Hindlimb muscle (tissue), 1 donor: ENCODE results near the gene HOXC5. TPM values are rescaled to one million over a fixed set of nuclear protein-coding genes. Genes with fewer than 3 reads are reported as not detected.
A peak's percentile ranks its signal among the peaks of the same experiment; 100 is the strongest.
"Not testable (repeated sequence)": the region's sequence is repeated elsewhere in the genome, so short reads cannot be mapped to it uniquely, and the experiment has no call there.

Experiments used
- DNase-seq: peaks from one replicate; pipeline ENCODE4 v3.0.0-alpha.2; 2013
- polyA plus RNA-seq: library from polyadenylated mRNA; unstranded; fragments of 120-200 nt; gene quantifications from one replicate; pipeline ENCODE4 v1.2.1, GENCODE V29; 2013; ENCODE audit not compliant: insufficient read length

The HOXC5 gene
- polyA plus RNA-seq, 1 donor: 1.8 TPM

- DNase-seq: no peak
Observed at GRCh38 chr12:54033980-54034784, 1.3 kb downstream of the HOXC5 start.

DNA sequence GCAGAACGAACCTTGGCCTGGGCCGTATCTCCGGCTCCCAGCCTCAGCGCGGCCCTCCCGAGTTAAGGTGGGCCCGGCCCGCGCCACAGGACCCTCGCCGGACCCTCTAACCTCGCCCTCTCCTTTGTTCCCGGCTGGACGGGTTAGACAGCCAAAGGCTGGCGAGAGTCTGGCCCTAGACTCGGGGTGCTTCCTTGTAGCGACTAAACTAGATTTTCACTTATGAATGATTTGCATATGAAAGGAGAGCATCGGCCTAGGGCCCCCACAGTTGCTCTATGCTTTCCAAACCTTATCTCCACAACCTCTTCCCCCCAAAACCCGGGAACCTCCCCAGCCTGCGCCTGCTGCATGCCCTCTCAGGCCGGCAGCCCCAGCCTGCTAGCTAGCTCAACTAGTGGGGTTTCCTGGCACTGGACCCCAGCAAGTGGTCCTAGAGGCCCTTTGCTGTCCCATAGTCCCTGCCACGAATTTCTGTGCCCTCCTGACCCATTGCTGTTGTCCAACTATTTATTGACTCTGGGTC, 2.0 kb downstream of the HOXC5 start:
- DNase-seq: no peak

GRCh38 chr12:54035568-54036264, 2.9 kb downstream of the HOXC5 start:
- no peak for DNase-seq

DNA sequence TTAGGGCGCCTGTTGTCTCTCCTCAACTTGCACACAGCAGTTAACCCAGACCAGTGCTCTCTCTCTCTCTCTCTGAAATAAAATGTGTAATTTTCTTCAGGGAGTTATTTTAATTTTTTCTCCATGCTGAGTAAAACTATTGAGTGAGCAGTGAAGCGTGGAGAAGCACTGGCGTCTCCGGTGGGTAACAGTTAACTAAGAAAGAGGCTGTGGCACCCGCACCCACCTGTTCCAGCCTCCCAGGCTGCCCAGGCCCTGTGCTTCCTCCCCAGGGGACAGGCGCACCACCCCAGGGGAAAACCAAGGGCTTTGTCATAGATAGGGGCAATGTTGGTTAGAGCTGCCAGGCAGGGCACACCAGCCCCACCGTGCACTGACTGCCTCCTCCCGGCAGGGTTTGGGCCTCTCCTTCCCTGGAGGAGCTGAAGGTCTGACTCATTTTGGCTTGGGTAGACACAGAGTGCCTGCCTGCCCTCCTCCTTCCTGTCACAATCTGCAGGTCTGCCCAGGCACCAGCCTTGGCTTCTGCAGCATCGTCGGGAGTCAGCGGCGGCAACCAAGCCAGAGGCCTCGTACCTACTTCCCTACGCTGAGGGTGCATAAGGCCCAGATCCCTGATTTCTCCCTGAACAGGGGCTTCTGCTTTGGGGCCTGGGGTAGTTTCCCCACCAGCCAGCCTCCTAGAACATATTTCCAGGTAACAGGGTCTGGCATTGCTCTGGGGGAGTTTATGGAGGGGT, 3.9 kb downstream of the HOXC5 start:
- no peak for DNase-seq

DNA sequence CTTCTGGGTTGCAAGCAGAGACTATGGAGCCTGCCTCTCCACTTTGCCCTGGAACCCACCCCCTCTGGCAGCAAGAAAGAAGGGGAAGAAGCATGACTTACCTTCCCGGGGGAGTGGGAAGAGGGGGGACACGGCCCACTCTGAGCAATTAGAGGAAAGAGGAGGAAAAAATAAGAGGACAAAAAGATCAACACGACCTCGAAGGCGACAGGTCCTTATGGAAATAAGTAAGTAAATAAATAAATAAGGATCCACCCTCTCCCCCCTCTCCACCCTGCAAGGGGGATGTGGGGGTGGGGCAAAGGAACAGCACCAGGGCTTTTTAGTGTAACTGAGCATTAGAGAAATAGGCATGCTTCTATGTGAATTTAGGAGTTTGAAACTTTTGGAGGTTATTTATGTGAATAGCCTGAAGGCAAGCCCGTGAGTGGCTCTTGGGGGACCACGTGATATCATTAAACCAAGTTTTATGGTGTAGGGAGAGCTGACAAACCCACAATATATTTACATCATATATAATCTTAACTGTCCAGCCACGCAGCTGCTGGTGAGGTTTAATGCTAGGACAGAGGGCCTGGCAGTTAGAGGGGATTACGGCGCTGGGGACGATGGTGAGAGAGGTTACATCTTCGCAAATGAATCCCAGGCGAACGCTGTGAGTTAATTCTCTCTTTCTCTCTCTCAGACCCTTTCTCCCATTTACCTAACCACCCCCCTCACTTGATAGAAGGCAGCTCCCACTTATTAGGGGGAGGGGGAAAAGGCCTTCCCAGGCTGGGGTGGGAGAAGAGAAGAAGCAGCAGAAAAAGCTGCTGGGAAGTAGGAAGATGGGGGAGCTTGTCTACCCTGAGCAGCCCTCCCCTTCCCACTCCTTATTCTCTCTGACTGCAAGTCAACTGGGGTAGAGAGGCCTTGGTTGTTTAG, 4.8 kb downstream of the HOXC5 start:
- DNase-seq: no peak

DNA sequence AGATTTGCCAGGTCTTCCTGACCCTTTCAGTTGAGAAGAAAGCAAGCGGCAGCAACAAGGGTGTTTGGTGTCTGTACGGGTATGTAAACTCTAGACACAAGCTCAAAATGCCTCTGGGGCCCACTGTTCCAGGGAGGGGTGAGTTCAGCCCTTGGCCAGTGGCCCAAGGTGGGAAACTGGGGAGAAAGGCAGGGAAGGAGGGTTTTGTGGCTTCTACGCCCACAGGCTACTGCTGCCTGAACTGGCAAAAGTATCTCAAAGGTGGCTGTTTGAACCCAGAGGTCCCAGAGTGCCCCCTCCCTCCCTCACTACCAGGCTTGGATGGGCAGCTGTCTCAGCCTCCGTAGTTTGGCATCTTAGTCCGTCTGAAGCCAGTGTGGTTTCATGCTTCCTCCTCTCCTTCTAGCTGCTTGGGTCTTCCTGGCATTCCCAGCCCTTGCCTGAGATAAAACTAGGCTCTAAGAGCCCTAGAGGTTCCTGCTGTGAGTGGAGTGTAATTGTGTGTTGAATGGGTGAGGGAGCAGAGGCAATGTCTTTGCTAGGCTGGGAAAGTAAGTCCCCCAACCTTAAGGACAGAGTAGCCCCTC, 5.5 kb downstream of the HOXC5 start:
- no peak for DNase-seq

DNA sequence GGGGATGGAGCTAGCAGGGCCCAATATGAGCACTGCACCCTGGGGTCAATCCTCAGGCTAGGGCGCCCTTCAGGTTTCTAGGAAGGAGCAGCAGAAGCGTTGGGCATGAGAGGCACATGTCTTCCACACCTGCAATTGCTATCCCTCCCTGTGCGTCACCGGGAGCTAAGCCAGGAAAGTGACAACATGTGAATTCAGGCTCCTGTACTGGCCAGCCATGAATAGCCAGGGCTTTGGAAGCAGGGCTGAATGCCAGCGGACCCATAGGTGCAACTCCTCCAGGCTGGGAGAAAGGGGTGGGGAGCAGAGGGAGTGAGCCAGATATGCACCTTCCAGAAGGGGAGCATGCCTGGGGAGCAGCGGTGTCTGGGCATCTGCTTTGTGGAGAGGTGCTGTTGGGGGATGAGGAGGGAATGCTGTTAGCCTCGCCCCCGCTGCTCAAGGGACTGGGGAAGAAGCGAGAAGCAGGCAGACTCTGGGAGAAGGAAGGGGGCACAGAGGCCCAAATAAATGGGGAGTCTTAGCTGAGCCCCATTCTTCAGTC, 6.1 kb downstream of the HOXC5 start:
- DNase-seq: peak; percentile 81

DNA sequence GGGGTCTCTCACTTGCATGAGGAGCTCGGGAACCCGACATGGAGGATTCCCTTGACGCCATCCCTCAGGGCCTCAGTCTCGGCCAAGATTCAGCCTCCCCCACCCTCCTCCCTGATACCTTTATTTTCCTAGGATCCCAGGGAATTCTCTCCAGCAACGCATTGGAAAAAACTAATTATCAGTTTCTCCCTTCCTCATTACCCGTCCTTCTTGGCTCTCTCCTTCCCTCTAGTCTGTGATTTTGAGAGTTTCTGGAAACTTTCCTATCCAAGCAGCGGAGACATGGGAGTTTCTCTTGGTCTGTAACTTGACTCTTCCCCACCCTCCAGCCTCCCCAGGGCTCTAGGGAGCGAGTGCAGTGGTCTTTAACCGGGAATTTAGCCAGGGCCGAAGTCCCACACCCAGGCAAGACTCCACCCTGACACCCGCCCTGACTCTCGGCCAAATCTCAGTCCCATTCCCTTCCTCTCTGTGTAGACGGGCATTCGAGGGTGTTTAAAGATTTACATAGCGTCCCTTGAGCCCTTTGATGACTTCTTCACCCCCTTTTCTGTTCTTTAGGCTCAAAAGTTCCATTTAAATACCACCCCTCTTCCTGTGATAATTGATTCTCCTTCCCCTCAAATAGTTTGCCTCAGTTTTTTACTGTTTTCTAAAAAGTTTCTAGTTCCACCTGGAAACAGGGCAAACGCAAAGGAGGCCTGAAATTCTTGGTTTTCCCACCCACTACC, 6.7 kb downstream of the HOXC5 start:
- DNase-seq: peak; percentile 87

- DNase-seq: no peak
Observed at GRCh38 chr12:54040148-54040494, 7.3 kb downstream of the HOXC5 start.

- no peak for DNase-seq
Observed at GRCh38 chr12:54040648-54041047, 7.8 kb downstream of the HOXC5 start.

DNA sequence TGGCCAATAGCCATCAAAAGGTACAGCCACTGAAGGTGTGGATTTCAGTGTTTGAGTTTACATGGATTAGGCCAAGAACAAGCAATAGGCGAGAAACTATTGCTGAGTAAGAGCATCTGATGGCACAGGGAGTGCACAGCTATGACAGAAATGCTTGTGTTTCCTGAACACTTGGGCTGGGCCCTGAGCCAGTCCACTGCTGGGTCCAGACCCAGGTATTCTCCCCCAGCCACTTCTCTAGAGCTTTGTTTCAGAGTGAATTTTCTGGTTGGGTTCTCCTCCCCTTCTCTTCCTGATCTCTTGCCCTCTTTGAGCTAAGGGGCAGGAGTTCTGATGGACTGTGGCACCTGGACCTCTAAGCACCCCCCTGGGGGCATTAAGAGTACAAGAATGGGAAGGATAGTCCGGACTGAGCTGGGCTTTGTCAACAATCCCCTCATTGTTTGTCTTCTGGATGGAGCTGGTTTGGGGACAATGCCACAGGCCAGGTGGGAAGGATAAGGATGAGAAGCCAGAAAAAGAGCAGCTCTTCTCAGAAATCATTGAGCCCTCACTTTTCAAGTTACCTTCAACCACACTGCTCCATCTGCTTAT, 8.3 kb downstream of the HOXC5 start:
- DNase-seq: no peak

- DNase-seq: not testable (repeated sequence)
Observed at GRCh38 chr12:54042033-54042432, 9.2 kb downstream of the HOXC5 start.

- DNase-seq: no peak
Observed at GRCh38 chr12:54042970-54043853, 10.4 kb downstream of the HOXC5 start.

DNA sequence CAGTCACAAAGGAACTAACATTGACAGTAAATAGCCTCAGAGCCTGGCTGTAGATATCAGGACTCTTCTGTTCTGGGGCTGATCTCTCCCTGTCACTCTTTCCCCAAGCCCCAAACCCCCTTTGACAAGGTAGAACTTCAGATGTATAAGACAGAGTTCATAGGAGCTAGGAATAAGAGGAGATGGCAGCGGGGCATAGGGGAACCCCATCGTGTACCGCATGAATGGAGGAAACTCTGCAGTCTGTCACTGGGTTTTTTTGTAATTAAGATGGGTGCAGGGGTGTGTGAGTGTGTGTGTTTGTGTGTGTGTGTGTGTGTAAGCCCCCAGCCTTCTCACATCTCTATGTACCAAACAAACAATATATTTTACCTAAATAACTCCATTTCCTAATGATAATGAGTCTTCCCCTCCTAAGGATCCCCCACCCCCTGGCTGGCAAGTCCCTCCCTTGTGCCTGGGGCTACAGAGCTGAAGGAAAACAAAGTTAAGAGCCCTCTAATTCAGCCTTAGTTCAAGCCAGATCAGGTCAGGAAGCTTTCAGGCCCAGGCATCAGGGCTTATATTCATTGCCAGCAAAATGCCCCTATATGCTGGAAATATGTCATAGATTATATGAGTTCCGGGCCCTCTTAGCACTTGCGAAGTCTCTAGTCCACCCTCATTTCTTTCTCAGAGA, 11.7 kb downstream of the HOXC5 start:
- no peak for DNase-seq

DNA sequence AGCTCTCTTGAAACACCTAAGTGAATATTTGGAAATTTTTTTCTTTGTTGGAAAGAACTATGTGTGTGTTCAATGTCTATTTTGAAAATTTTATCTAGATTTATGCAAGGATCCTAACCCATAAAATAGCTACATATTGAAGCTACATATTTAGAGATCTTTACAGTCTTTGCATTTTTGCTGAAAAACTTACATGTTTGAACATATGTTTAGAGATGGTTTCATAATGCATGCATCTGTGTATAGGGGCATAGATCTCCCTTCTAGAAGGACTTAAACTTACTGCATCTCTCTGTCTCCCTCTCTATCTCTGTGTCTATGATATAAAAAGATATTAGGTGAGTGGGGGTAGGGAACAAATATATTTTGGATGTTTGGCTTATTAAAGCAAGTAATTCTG, 12.6 kb downstream of the HOXC5 start:
- DNase-seq: no peak

DNA sequence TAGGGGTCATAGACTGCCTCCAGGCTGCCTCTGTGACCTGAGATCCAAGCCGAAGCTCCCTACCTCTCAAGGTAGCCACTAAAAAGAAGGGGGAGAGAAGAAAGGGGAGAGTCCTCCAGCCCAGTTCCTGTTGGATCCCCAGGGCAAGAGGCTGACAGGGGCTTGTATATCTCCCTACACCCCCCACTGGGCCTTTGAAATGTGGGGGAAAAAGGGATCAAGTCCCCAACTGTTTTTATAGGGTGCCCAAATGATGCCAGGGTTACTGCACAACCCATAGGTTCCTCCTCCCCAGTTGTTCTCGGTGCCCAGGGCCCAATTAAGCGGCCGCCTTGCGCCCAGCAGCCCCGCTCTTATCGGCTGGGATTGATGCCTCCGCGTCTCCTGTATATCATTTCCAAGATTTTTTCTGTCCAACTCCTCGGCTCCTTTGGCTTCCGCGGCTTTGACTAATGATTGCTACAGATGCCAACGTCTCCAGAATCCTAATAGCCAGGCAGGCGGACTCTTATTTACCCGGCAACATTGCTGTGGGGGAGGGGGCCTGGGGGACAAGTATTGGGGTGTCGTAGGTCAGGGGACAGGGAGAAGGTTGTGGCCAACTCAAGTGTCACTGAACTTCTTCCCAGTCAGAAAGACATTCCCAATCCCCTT, 13.1 kb downstream of the HOXC5 start:
- DNase-seq: no peak

DNA sequence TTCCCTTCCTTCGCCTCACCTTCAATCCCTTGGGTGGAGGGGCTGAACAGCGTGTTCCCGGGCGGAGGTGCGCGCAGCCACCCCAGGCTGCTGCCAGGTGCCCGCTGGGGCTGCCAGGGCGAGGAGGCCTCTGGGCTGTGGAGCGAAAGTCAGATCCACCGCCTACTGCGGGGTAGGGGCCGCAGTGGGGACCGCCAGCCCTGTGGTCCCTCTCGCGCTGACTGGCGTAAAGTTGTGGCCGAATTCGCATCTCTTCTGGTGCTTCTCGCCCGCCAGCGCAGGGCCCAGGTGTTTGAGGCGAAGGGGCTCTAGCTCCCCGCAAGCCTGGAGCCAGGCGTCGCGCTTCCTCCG, 13.9 kb downstream of the HOXC5 start:
- no peak for DNase-seq
